Brain microvascular endothelial cell (primary cell): ENCODE measurements around the gene TMEM72.

Experiments used
- DNase-seq: peaks from one replicate; pipeline ENCODE4 v3.0.0-alpha.2; 2020
- H3K27ac ChIP-seq: fragments of 250-450 bp; sonication (Bioruptor Pico); 2 replicates; pipeline ENCODE4 v1.5.1; 2020; ENCODE audit warnings: mild to moderate bottlenecking, moderate library complexity
- H3K27me3 ChIP-seq: fragments of 250-450 bp; sonication (Bioruptor Pico); replicated peaks from 2 replicates; pipeline ENCODE4 v1.5.1; 2020; ENCODE audit warnings: mild to moderate bottlenecking
- H3K36me3 ChIP-seq: fragments of 250-450 bp; sonication (Bioruptor Pico); replicated peaks from 2 replicates; pipeline ENCODE4 v1.5.1; 2020; ENCODE audit warnings: mild to moderate bottlenecking
- H3K4me3 ChIP-seq: 2 replicates; pipeline ENCODE4 v1.5.1; 2011; ENCODE audit warnings: low read depth, mild to moderate bottlenecking, control low read depth, low read length, moderate library complexity
- in situ Hi-C: cut with HindIII; loops from 2 replicates; pipeline ENCODE4 v1.10.0; 2017; ENCODE audit warnings: low sequenced_read_pairs, low pct_ligation_motif_present
- TF ChIP-seq, protein P1 (sequence below): IDR thresholded peaks from 2 replicates; pipeline ENCODE4 v1.5.1; 2011; ENCODE audit warnings: low read depth, mild to moderate bottlenecking, moderate library complexity, low read length, control low read depth, inconsistent platforms; ENCODE audit errors: missing control alignments

Gene TMEM72

GRCh38 chr10:44883593-44884331, 27.4 kb upstream of the TMEM72 start:
- DNase-seq, result no peak
- Histone ChIP-seq H3K27ac (no peak overlapping the region), H3K27me3 (peaks cover 2% of the 10 kb centered on the region), H3K4me3 (no peak overlapping the region), H3K36me3 (no peaks in the 10 kb centered on the region)
- TF ChIP-seq, protein P1, sequence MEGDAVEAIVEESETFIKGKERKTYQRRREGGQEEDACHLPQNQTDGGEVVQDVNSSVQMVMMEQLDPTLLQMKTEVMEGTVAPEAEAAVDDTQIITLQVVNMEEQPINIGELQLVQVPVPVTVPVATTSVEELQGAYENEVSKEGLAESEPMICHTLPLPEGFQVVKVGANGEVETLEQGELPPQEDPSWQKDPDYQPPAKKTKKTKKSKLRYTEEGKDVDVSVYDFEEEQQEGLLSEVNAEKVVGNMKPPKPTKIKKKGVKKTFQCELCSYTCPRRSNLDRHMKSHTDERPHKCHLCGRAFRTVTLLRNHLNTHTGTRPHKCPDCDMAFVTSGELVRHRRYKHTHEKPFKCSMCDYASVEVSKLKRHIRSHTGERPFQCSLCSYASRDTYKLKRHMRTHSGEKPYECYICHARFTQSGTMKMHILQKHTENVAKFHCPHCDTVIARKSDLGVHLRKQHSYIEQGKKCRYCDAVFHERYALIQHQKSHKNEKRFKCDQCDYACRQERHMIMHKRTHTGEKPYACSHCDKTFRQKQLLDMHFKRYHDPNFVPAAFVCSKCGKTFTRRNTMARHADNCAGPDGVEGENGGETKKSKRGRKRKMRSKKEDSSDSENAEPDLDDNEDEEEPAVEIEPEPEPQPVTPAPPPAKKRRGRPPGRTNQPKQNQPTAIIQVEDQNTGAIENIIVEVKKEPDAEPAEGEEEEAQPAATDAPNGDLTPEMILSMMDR, result no peak
- in situ Hi-C loops, result no loop called here

DNA sequence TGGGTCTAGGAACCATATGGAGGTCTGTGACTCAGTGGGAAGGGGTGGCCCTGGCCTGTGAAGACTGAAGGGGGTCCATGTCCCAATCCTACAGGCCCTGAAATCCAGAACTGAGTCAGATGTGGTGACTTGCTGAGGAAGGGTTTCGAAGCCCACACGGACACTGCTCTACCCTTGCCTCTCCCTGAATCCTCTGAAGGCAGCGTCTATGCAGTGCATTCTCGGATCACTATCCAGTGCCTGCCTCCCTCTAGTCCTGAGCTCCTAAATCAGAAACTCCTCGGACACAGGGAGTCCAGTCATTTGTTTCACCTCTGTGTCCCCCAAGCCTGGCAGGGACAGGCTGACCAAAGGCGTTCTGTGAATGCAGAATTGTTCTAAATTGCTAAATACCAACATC, 25.4 kb upstream of the TMEM72 start:
- Histone ChIP-seq H3K27me3 (no peaks in the 10 kb centered on the region), H3K27ac (no peak overlapping the region), H3K4me3 (no peak overlapping the region), H3K36me3 (no peaks in the 10 kb centered on the region)
- DNase-seq, result no peak
- TF ChIP-seq, protein P1, result no peak
- in situ Hi-C loops, result no loop called here

DNA sequence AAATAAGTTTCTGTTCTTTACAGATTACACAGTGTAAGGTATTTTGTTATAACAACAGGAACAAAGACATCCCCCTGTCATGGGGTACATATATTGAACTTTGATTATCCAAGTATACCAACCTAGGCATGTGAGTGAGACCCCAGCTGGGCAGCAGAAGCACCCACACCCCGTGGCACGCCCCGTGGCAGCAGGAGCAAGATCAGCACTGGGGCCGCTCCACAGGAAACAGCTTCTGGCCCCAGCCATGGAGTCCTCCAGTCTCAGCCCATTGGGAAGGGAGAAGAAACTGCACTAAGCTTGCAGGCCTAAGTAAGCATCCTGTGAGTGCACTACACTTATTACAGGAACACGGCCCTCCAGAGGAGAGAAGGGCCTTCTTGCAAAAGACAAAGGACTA, 24.2 kb upstream of the TMEM72 start:
- no peaks in the 10 kb centered on the region for H3K36me3 ChIP-seq
- no peak for DNase-seq
- no peak overlapping the region for H3K27ac ChIP-seq
- in situ Hi-C loops, result no loop called here
- no peaks in the 10 kb centered on the region for H3K27me3 ChIP-seq
- H3K4me3 ChIP-seq, result no peak overlapping the region
- TF ChIP-seq, protein P1, result no peak

- H3K27me3 ChIP-seq, result no peaks in the 10 kb centered on the region
- no peak overlapping the region for H3K27ac ChIP-seq
- DNase-seq, result no peak
- H3K4me3 ChIP-seq, result no peak overlapping the region
- H3K36me3 ChIP-seq, result no peaks in the 10 kb centered on the region
- TF ChIP-seq, protein P1, result no peak
- in situ Hi-C loops, result no loop called here
Measured at GRCh38 chr10:44888886-44889285, 22.3 kb upstream of the TMEM72 start.

DNA sequence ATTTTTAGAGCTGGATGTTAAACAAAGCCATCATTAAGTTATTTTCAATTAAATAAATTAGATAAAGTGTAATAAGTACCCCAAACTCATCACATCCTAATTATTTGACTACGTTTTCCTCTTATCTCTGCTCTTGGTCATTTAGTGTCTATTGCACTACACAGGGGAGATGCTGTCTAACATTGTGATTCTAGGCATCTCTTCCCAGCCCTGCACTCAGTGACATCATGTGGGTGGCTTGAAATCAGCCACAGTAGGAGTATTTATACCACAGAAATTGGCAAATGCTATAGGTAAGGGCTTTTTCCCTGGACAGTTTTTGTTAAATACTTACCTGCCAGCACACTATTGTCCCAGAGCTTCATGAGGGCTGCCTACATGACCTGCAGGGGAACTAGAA, 21.3 kb upstream of the TMEM72 start:
- no peak for DNase-seq
- TF ChIP-seq, protein P1, result no peak
- Histone ChIP-seq H3K36me3 (no peaks in the 10 kb centered on the region), H3K27me3 (no peaks in the 10 kb centered on the region), H3K27ac (no peak overlapping the region), H3K4me3 (no peak overlapping the region)
- in situ Hi-C loops, result no loop called here
